DMS153 (cell line): Measurements from ENCODE around the gene SOCS6.
"Not testable (repeated sequence)": the region's sequence is repeated elsewhere in the genome, so short reads cannot be mapped to it uniquely, and the experiment has no call there.

Experiments used
- DNase-seq: peaks from one replicate; lab custom pipeline; 2025; lab: John Stamatoyannopoulos, UW

The SOCS6 gene, protein sequence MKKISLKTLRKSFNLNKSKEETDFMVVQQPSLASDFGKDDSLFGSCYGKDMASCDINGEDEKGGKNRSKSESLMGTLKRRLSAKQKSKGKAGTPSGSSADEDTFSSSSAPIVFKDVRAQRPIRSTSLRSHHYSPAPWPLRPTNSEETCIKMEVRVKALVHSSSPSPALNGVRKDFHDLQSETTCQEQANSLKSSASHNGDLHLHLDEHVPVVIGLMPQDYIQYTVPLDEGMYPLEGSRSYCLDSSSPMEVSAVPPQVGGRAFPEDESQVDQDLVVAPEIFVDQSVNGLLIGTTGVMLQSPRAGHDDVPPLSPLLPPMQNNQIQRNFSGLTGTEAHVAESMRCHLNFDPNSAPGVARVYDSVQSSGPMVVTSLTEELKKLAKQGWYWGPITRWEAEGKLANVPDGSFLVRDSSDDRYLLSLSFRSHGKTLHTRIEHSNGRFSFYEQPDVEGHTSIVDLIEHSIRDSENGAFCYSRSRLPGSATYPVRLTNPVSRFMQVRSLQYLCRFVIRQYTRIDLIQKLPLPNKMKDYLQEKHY

DNA sequence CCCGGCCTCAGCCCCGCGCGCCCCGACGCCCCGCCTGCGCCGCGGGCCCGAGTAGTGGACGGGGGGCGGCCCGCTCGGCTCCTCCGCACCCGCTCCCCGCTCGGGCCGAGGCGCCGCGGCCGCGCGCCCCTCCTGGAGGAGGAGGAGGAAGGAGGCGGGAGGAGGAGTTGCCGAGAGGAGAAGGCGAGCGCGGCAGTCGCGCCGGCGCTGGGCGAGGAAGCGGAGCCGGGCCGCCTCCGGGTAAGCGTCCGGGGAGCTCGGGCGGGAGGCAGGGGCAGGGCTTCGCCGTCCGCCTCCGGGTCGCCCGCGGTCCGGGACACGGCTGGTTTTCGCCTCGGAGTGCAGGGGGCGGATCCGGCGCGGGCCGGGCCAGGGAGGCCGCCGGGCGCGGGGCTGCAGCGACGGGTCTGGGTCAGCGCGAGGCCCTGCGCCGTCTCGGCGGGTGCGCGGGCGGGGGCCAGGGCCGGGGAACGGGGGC is at the start of gene SOCS6:
Gene SOCS6 (plus strand): TSS at position 195 of the 478 bp plus-strand sequence. CDS start 35,624 bp downstream, outside the sequence.
- DNase-seq: peak; percentile 1

GRCh38 chr18:70243131-70243929 is 45.5 kb upstream of the SOCS6 start:
- no peak for DNase-seq

- no peak for DNase-seq
Measured at GRCh38 chr18:70246061-70246466, 42.8 kb upstream of the SOCS6 start.

DNA sequence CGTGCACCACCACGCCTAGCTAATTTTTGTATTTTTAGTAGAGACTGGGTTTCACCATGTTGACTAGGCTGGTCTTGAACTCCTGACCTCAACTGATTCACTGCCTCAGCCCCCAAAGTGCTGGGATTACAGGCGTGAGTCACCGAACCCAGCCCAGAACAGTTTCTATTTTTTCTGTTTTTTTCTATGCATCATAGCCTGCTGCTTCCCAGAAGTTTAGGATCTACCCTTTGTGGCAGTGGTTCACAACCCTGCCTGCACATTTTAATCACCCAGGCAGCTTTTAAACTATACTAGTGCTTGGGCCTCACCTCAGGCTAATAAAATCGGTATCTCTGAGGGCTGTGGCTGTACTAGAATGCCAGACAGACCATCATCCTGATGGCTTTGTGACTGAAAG is 39.7 kb upstream of the SOCS6 start:
- DNase-seq: no peak

DNA sequence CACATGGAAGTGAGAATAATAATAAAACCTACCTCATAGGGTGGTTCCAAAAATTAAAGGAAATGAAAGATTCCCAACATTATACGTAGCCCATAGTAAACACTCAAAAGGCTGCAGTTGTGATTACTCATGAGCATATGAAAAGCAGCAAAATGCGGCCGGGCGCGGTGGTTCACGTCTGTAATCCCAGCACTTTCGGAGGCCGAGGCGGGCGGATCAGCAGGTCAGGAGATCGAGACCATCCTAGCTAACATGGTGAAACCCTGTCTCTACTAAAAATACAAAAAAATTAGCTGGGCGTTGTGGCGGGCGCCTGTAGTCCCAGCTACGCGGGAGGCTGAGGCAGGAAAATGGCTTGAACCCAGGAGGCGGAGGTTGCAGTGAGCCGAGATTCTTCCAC is 39.0 kb upstream of the SOCS6 start:
- not testable (repeated sequence) for DNase-seq

- DNase-seq: no peak
Measured at GRCh38 chr18:70250781-70251180, 38.1 kb upstream of the SOCS6 start.

GRCh38 chr18:70256184-70256583 is 32.7 kb upstream of the SOCS6 start:
- DNase-seq: no peak

GRCh38 chr18:70256994-70257393 is 31.9 kb upstream of the SOCS6 start:
- DNase-seq: no peak

GRCh38 chr18:70258243-70258642 is 30.6 kb upstream of the SOCS6 start:
- DNase-seq: no peak

GRCh38 chr18:70260683-70261082 is 28.2 kb upstream of the SOCS6 start:
- no peak for DNase-seq

DNA sequence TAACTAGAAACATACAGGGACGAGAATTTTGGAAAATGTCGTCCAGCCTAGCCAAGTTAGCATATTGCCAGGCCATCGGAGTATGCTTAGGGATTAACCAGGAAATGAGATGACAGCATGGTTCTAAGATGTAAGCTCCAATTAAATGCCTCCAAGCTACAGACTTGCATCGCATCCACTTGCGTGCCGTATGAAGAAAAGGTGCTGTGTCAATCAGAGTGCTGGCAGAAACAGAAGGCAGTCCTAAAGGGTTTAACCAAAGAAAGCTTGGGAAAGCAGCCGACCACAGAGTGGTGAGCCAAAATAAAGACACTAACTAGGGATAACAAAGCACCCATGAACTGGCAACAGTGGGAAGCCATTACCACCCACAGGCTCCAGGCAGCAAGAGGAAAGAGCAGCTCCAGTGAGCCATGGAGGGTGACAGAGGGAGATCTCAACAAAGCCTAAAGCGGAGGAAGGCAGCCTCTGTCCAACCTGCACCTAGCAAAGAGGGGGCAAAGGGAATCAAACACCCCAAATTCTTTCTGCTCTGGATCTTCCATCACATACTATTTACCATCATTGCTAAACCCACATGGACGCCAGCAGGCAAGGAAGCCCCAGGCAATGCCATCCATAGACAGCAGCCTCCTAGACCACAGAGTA is 27.6 kb upstream of the SOCS6 start:
- no peak for DNase-seq

GRCh38 chr18:70263336-70263735 is 25.5 kb upstream of the SOCS6 start:
- no peak for DNase-seq

- no peak for DNase-seq
Measured at GRCh38 chr18:70271742-70272141, 17.1 kb upstream of the SOCS6 start.

DNA sequence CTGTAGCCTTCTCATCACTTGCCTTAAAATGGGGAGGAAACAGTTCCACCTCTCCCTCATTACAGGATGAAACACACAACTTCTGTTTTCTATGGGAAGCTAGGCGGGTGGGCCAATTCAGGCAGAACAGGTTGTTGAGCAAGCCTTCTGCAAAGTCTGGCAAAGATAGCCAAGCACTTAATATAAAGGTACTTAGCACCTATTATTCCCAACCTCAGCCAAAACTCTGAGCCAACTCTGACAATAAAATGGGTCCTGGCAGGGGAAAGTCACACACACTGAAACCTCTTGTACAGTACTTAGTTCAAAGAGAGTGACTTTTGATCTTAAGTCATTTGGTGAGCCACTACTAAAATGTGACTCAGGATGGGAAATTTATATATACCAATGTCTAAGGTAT is 15.8 kb upstream of the SOCS6 start:
- no peak for DNase-seq

- DNase-seq: no peak
Measured at GRCh38 chr18:70276416-70277191, 12.2 kb upstream of the SOCS6 start.

- DNase-seq: no peak
Measured at GRCh38 chr18:70279470-70279869, 9.4 kb upstream of the SOCS6 start.

DNA sequence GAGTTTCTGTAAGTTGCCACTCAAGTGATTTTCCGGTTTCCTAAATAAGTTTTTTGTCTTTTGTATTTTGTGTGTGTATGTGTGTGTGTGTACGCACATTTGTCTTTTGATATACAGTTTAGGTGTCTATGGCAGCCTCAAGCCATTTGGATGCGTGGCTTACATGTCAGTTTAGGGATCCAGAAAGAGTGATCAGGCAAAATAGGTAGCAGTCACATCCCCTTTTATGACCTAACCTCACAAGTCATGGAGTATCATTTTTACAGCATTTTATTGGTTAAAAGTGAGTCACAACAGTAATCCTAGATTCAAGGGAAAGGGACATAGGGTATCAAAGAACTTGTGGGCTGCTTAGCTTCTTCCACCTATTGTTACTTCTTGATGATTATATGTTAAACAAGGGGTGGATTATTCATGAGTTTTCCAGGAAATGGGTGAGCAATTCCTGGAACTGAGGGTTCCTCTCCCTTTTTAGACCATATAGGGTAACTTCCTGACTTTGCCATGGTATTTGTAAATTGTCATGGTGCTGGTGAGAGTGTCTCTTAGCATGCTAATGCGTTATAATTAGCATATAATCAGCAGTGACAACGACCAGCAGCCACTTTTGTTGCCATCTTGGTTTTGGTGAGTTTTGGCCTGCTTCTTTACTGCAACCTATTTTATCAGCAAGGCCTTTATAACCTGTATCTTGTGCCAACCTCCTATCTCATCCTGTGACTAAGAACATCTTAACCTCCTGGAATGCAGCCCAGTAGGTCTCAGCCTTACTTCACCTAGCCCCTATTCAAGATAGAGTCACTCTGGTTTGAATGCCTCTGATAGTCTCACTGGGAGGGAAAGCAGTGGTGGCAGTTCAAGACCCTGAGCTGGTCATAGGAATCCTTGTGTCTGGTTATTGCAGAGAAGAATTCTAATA is 8.6 kb upstream of the SOCS6 start:
- DNase-seq: no peak

DNA sequence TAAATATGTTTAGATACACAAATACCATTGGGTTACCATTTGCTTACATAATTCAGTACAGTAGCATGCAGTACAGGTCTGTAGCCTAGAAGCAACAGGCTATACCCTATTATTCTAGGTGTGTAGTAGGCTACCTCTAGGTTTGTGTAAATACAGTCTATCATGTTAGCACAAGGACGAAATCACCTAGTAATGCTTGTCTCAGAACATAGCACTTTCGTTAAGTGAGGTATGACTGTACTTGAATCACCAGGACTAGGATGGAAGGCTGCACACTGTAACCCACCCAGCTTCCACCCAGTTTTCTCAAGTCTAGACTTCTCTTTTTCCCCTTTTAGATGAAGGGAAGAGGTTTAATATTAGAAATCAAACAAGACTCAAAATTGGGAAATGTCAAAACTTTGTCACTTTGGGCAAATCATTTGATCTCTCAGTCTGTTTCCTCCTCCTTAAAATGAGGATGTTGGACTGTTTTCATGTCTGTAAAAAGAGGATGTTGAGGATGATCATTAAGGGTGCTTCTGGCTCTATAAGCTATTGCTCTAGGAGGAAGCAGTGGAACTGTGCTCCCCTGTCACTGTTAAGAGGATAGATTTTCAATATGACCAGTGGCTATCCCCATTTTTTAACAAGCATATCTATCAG is 3.7 kb upstream of the SOCS6 start:
- no peak for DNase-seq

DNA sequence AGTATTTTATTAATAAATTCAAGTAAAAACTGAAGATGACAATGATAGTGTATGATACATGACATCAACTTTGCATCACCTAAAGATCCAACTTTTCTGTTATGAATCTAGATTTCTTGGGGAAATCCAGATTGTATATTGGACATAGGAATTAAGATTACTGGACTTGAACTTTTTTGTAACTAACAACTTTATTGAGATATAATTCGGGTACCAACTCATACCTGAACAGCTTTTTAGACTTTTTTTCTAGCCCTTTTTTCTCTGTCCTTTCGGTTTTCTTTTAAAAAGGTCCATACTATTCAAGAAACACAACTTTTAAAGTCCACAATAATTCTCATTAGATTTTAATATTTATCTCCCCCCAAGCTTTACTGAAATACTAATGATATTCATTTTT is 1.1 kb upstream of the SOCS6 start:
- no peak for DNase-seq
